GM12878 (cell line): ENCODE data around the gene TBCD. TPM values are rescaled to one million over a fixed set of nuclear protein-coding genes. Genes with fewer than 3 reads are reported as not detected.

ENCODE experiments used
- ATAC-seq: fragments of 200-7000 bp; cut with Tn5 transposase; 3 replicates; pipeline ENCODE4 v1.9.1; 2020; ENCODE audit warnings: mild to moderate bottlenecking, moderate library complexity
- BruUV-seq: library from RNA; stranded (reverse); fragments of 400-500 nt; replicated peaks from 2 replicates; lab custom pipeline; 2021; lab: Mats Ljungman, UMichigan
- CTCF ChIA-PET: fragments of 300-600 bp; sonication (Branson Sonifier 250); formaldehyde crosslinking; extraction: SDS; loops from one replicate; lab custom pipeline; 2021; ENCODE audit warnings: inconsistent platforms; lab: Yijun Ruan, JAX
- POLR2A ChIA-PET: fragments of 350-600 bp; formaldehyde crosslinking; extraction: SDS; loops from one replicate; lab custom pipeline; 2021; ENCODE audit warnings: inconsistent platforms; lab: Charles Lee
- RAD21 ChIA-PET: fragments of 300-600 bp; sonication (Branson Sonifier 250); formaldehyde crosslinking; loops from one replicate; lab custom pipeline; 2023; ENCODE audit warnings: antibody characterized with exemption; ENCODE audit not compliant: unreplicated experiment; lab: Charles Lee
- SMC1A ChIA-PET: fragments of 300-600 bp; sonication (Branson Sonifier 250); formaldehyde crosslinking; loops from one replicate; lab custom pipeline; 2023; ENCODE audit not compliant: unreplicated experiment, uncharacterized antibody; lab: Charles Lee
- DNase-seq: peaks from one replicate; pipeline ENCODE4 v3.0.0-alpha.2; 2011; ENCODE audit warnings: low read depth, low spot score
- FAIRE-seq: peaks from 3 replicates; lab custom pipeline; 2011; peaks lifted over from hg19 to GRCh38; lab: Jason Lieb, UNC
- H2AFZ ChIP-seq: 2 replicates; pipeline ENCODE4 v1.6.0; 2011; ENCODE audit warnings: low read depth, low read length, control low read depth; ENCODE audit not compliant: control insufficient read depth
- H3K27ac ChIP-seq: 2 replicates; pipeline ENCODE4 v1.5.1; 2011; ENCODE audit warnings: control low read depth; ENCODE audit not compliant: control insufficient read depth, insufficient read depth
- H3K27me3 ChIP-seq, 2 experiments: replicated peaks in 1 of 2; 2 replicates each; pipeline versions ENCODE4 v1.6.0 to v1.6.1; 2011; ENCODE audit warnings: low read length in 1 of 2; ENCODE audit not compliant: control insufficient read depth in 2 of 2, insufficient read depth in 2 of 2
- H3K36me3 ChIP-seq, 2 experiments: 2 replicates each; pipeline ENCODE4 v1.5.1; 2011; ENCODE audit warnings: low read length in 1 of 2; ENCODE audit not compliant: control insufficient read depth in 2 of 2, insufficient read depth in 2 of 2
- H3K4me1 ChIP-seq: 2 replicates; pipeline ENCODE4 v1.6.1; 2011; ENCODE audit warnings: mild to moderate bottlenecking, low read length, moderate library complexity, mixed read lengths; ENCODE audit not compliant: control insufficient read depth, insufficient read depth
- H3K4me2 ChIP-seq: 2 replicates; pipeline ENCODE4 v1.6.0; 2011; ENCODE audit warnings: control low read depth; ENCODE audit not compliant: control insufficient read depth, insufficient read depth
- H3K4me3 ChIP-seq: fragments of 200-600 bp; sonication (generic); 2 replicates; pipeline ENCODE4 v1.5.1; 2016
- H3K79me2 ChIP-seq: 2 replicates; pipeline ENCODE4 v1.6.0; 2011; ENCODE audit warnings: low read length; ENCODE audit not compliant: control insufficient read depth, insufficient read depth
- H3K9ac ChIP-seq: 2 replicates; pipeline ENCODE4 v1.8.0; 2011; ENCODE audit warnings: low read length, control low read depth, mixed read lengths; ENCODE audit not compliant: control insufficient read depth, insufficient read depth
- H3K9me3 ChIP-seq: replicated peaks from 3 replicates; pipeline ENCODE4 v1.5.1; 2011; ENCODE audit warnings: mild to moderate bottlenecking, low read length; ENCODE audit not compliant: control insufficient read depth, insufficient read depth
- H4K20me1 ChIP-seq: 2 replicates; pipeline ENCODE4 v1.6.0; 2011; ENCODE audit not compliant: control insufficient read depth, insufficient read depth
- ATF7 ChIP-seq: fragments of 450-650 bp; IDR thresholded peaks from 2 replicates; pipeline ENCODE4 v1.6.1; 2016; ENCODE audit warnings: low read depth, mild to moderate bottlenecking
- CBFB ChIP-seq: IDR thresholded peaks from 2 replicates; pipeline ENCODE4 v1.6.1; 2016; ENCODE audit warnings: antibody characterized with exemption, low read depth
- CEBPB ChIP-seq, 2 experiments: fragments of 150-350 bp in 1 of 2; IDR thresholded peaks; 2 replicates each; pipeline ENCODE4 v1.6.1; 2012 to 2014; ENCODE audit warnings: low read depth in 2 of 2, low read length in 2 of 2, borderline replicate concordance in 1 of 2, inconsistent platforms in 1 of 2
- DPF2 ChIP-seq: fragments of 450-650 bp; IDR thresholded peaks from 2 replicates; pipeline ENCODE4 v1.6.1; 2017; ENCODE audit warnings: mild to moderate bottlenecking
- EP300 ChIP-seq, 2 experiments: fragments of 150-350 bp in 1 of 2; IDR thresholded peaks; 2 replicates each; pipeline ENCODE4 v1.6.1; 2011 to 2012; ENCODE audit warnings: low read depth in 2 of 2, low read length in 2 of 2, borderline replicate concordance in 1 of 2, improper control_type of control experiment in 1 of 2, inconsistent platforms in 1 of 2; ENCODE audit not compliant: control insufficient read depth in 1 of 2
- ESRRA ChIP-seq: IDR thresholded peaks from 2 replicates; pipeline ENCODE4 v1.6.1; 2012; ENCODE audit warnings: mild to moderate bottlenecking, low read length, improper control_type of control experiment
- MTA2 ChIP-seq: fragments of 450-650 bp; IDR thresholded peaks from 2 replicates; pipeline ENCODE4 v1.6.1; 2016; ENCODE audit warnings: low read depth, mild to moderate bottlenecking, moderate library complexity
- MTA3 ChIP-seq: IDR thresholded peaks from 2 replicates; pipeline ENCODE4 v1.6.1; 2012; ENCODE audit warnings: low read length, inconsistent platforms, borderline replicate concordance
- NRF1 ChIP-seq: conservative IDR thresholded peaks from 2 replicates; pipeline ENCODE4 v1.6.1; 2011; ENCODE audit warnings: mild to moderate bottlenecking, low read depth, low read length, improper control_type of control experiment
- POLR2A ChIP-seq: IDR thresholded peaks from 2 replicates; pipeline ENCODE4 v1.6.1; 2011; ENCODE audit warnings: low read depth, mild to moderate bottlenecking, low read length
- POLR2AphosphoS5 ChIP-seq: IDR thresholded peaks from 2 replicates; pipeline ENCODE4 v1.6.1; 2011; ENCODE audit warnings: mild to moderate bottlenecking, low read length, inconsistent platforms
- RAD51 ChIP-seq: fragments of 450-650 bp; IDR thresholded peaks from 2 replicates; pipeline ENCODE4 v1.6.1; 2016; ENCODE audit warnings: moderate library complexity, mild to moderate bottlenecking, inconsistent platforms
- SIN3A ChIP-seq: IDR thresholded peaks from 2 replicates; pipeline ENCODE4 v1.6.1; 2012; ENCODE audit warnings: low read depth, low read length, improper control_type of control experiment
- SREBF2 ChIP-seq: IDR thresholded peaks from 2 replicates; pipeline ENCODE4 v1.6.1; 2012; ENCODE audit warnings: mild to moderate bottlenecking, low read length
- SUZ12 ChIP-seq: fragments of 200-600 bp; sonication (generic); IDR thresholded peaks from one replicate; pipeline ENCODE4 v1.6.1; 2018; ENCODE audit warnings: antibody characterized with exemption, mild to moderate bottlenecking; ENCODE audit not compliant: unreplicated experiment
- TCF12 ChIP-seq: IDR thresholded peaks from 2 replicates; pipeline ENCODE4 v1.6.1; 2011; ENCODE audit warnings: low read depth, mild to moderate bottlenecking, low read length
- WRNIP1 ChIP-seq: IDR thresholded peaks from 2 replicates; pipeline ENCODE4 v1.6.1; 2011; ENCODE audit warnings: low read depth, low read length, improper control_type of control experiment, borderline replicate concordance
- ZNF384 ChIP-seq: IDR thresholded peaks from 2 replicates; pipeline ENCODE4 v1.6.1; 2012; ENCODE audit warnings: low read depth, mild to moderate bottlenecking, low read length, improper control_type of control experiment, borderline replicate concordance
- ZSCAN29 ChIP-seq: fragments of 450-650 bp; IDR thresholded peaks from 2 replicates; pipeline ENCODE4 v1.6.1; 2017; ENCODE audit warnings: mild to moderate bottlenecking, moderate library complexity
- WGBS: methylation state at CpG from one replicate; pipeline ENCODE4 v1.1.6; 2016; ENCODE audit warnings: low lambda C conversion rate; ENCODE audit not compliant: insufficient replicate concordance, insufficient coverage; ENCODE audit errors: missing lambda C conversion rate; 5-methylcytosine and 5-hydroxymethylcytosine counted together
- in situ Hi-C: fragments of 300-500 bp; cut with MboI; formaldehyde crosslinking; loops from 9 replicates; pipeline ENCODE4 v1.14.3; 2018; ENCODE audit warnings: mixed read lengths
- intact Hi-C: fragments of 100-400 bp; cut with micrococcal nuclease; formaldehyde crosslinking; loops from one replicate; pipeline ENCODE4 v1.14.2; 2022; ENCODE audit not compliant: unreplicated experiment
- polyA plus RNA-seq, 11 experiments: library from polyadenylated mRNA; depleted of rRNA in 4 of 11; unstranded in 6 of 11; stranded (reverse) in 5 of 11; fragments of >200 nt; fragmentation: Nextera tagmentation in 4 of 11; fragmentation: Illumina TruSeq in 1 of 11; extraction: Ambion mirVana in 4 of 11; extraction: Trizol in 1 of 11; gene quantifications; 1 replicate in 1 of 11; 2 replicates in 10 of 11; pipeline versions ENCODE4 v1.2.1 to v1.2.3, GENCODE V29; 2011 to 2016; ENCODE audit warnings: inconsistent platforms in 2 of 11, missing spikeins in 2 of 11, low read depth in 1 of 11
- total RNA-seq, 4 experiments: library from RNA; depleted of rRNA in 3 of 4; stranded (reverse); fragments of >200 nt in 3 of 4; fragmentation: Illumina TruSeq in 1 of 4; extraction: Trizol in 1 of 4; gene quantifications; 2 replicates each; pipeline versions ENCODE4 v1.2.1 to v1.2.3, GENCODE V29; 2013 to 2021

Gene TBCD
- total and polyA plus RNA-seq, 10 of the 15 experiments (the other 5 are each of a cell fraction or from before 2014, with no cell fraction given) = 10.3 to 114 (median 52.4) TPM

DNA sequence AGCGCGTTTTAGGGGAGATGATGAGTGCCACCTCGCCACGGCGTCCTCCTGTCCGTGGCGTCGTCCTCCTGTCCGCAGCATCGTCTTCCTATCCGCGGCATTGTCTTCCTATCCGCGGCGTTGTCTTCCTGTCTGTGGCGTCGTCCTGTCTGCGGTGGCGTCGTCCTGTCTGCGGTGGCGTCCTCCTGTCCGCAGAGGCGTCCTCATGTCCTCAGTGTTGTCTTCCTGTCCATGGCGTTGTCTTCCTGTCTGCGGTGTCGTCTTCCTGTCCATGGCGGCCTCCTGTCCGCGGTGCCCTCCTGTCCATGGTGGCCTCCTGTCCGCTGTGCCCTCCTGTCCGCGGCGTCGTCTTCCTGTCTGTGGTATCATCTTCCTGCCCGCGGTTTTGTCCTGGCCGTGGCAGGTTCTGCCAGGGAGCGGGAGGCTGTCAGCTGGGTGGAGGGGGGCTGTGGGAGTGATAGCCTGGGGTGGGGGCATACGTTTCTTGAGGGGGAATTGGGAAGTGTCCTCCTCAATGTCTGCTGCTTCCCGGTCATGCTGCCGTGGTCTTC, 30.9 kb downstream of the TBCD start:
- no peak for ATAC-seq
- intact Hi-C loops = loop anchor here (1.0 to 10.0 kb wide), 2 partner anchors 82 to 132 kb away; no protein-coding TSS in a partner anchor
- FAIRE-seq = no peak
- no peak overlapping the region for H3K4me2 ChIP-seq
- H2AFZ ChIP-seq = no peak overlapping the region
- ChIA-PET CTCF (interaction anchor here (0.8 to 1.8 kb wide), 5 partner anchors 11 to 332 kb away, joined by 3 to 25 read pairs (median 4); no protein-coding TSS in a partner anchor), SMC1A (interaction anchor here (1.2 to 3.5 kb wide), 3 partner anchors 36 to 132 kb away, joined by 3 to 18 read pairs (median 14); no protein-coding TSS in a partner anchor)
- no peak overlapping the region for H3K4me3 ChIP-seq
- H3K79me2 ChIP-seq = no peaks in the 10 kb centered on the region
- no peak for DNase-seq
- H3K36me3 ChIP-seq = peaks cover 4 to 13% of the 10 kb centered on the region in 2 experiments; a peak in 3 of 4 replicates
- no peak overlapping the region for H3K27ac ChIP-seq
- H3K27me3 ChIP-seq = no peaks in the 10 kb centered on the region
- 91% methylated on average over 42 of the region's 42 CpGs for WGBS
- TF ChIP-seq NRF1 = no peak
- no peak for TF ChIP-seq SREBF2
- no peak for TF ChIP-seq WRNIP1
- no peak for TF ChIP-seq TCF12
- no peak for TF ChIP-seq ZNF384
- TF ChIP-seq ESRRA = no peak
- no peak for TF ChIP-seq DPF2
- TF ChIP-seq CBFB = no peak
- TF ChIP-seq ATF7 = no peak
- TF ChIP-seq POLR2A = no peak
- no peak for TF ChIP-seq MTA3
- no peak for TF ChIP-seq EP300 (IDR thresholded peaks at IDR 0.05; ENCODE audit: borderline replicate concordance in 1 of 2, control insufficient read depth in 1 of 2, low read depth in 2 of 2, low read length in 2 of 2)
- no peak for TF ChIP-seq RAD51
- TF ChIP-seq MTA2 = no peak
- no peak for TF ChIP-seq SUZ12
- no peak for TF ChIP-seq ZSCAN29
- TF ChIP-seq CEBPB (IDR thresholded peaks at IDR 0.05; ENCODE audit: borderline replicate concordance in 1 of 2, low read depth in 2 of 2, low read length in 2 of 2) = no peak
- TF ChIP-seq SIN3A = no peak
- TF ChIP-seq POLR2AphosphoS5 = no peak
- TF ChIP-seq, all 136 proteins: peak for 0
- no TSS peak for BruUV-seq
- POLR2A ChIA-PET = no interaction called here
- in situ Hi-C loops = loop anchor here (5.0 kb wide), 1 partner anchor 145 kb away; no protein-coding TSS in a partner anchor
- H3K9ac ChIP-seq = no peak overlapping the region
- no peaks in the 10 kb centered on the region; the same call in 1 of the 2 replicates for H4K20me1 ChIP-seq
- H3K4me1 ChIP-seq = peaks cover 8% of the 10 kb centered on the region; the same call in 1 of the 2 replicates
- RAD21 ChIA-PET = interaction anchor here (0.7 to 2.7 kb wide), 2 partner anchors 42 to 132 kb away, joined by 3 to 24 read pairs; no protein-coding TSS in a partner anchor
- no peaks in the 10 kb centered on the region for H3K9me3 ChIP-seq
